Natural killer cell treated with Interleukin-12 subunit alpha and Interleukin-12 subunit beta and Interleukin-15 and Interleukin-18, amount 100 ng/mL, for 72 hours (primary cell): ENCODE measurements around the gene LHX8. TPM values are rescaled to one million over a fixed set of nuclear protein-coding genes. Genes with fewer than 3 reads are reported as not detected.

ENCODE experiments used
- ATAC-seq, 2 donors: fragments of 150-1000 bp; cut with Tn5 transposase in 1 of 2; sonication (Bioruptor Pico), chemical (Tn5 transposase) in 1 of 2; 2 replicates each; pipeline ENCODE4 v1.10.0; 2021
- DNase-seq: peaks from one replicate; pipeline ENCODE4 v3.0.0; 2022; ENCODE audit warnings: low spot score
- H3K27ac Mint-ChIP-seq, 2 donors: 1 replicate in 1 of 2; 2 replicates in 1 of 2; pipeline ENCODE4 v1.8.0; 2022; ENCODE audit warnings: mixed read lengths in 2 of 2, mild to moderate bottlenecking in 1 of 2, moderate library complexity in 1 of 2
- H3K27me3 Mint-ChIP-seq, 2 donors: 1 replicate in 1 of 2; 2 replicates in 1 of 2; pipeline ENCODE4 v1.8.0; 2022; ENCODE audit warnings: mixed read lengths in 2 of 2
- H3K36me3 Mint-ChIP-seq: one replicate; pipeline ENCODE4 v1.8.0; 2022; ENCODE audit warnings: mixed read lengths
- H3K4me1 Mint-ChIP-seq, 2 donors: 1 replicate in 1 of 2; 2 replicates in 1 of 2; pipeline ENCODE4 v1.8.0; 2022; ENCODE audit warnings: low read depth in 2 of 2, mixed read lengths in 2 of 2, mild to moderate bottlenecking in 1 of 2
- H3K4me3 Mint-ChIP-seq: one replicate; pipeline ENCODE4 v1.8.0; 2022; ENCODE audit warnings: mixed read lengths
- H3K9me3 Mint-ChIP-seq: 2 replicates; pipeline ENCODE4 v1.8.0; 2022; ENCODE audit warnings: mixed read lengths
- total RNA-seq, 2 donors: library from RNA; stranded (reverse); gene quantifications; one replicate each; pipeline ENCODE4 v1.2.3, GENCODE V29; 2022

Gene LHX8
- total RNA-seq, 2 donors from 2014 or later = not detected

DNA sequence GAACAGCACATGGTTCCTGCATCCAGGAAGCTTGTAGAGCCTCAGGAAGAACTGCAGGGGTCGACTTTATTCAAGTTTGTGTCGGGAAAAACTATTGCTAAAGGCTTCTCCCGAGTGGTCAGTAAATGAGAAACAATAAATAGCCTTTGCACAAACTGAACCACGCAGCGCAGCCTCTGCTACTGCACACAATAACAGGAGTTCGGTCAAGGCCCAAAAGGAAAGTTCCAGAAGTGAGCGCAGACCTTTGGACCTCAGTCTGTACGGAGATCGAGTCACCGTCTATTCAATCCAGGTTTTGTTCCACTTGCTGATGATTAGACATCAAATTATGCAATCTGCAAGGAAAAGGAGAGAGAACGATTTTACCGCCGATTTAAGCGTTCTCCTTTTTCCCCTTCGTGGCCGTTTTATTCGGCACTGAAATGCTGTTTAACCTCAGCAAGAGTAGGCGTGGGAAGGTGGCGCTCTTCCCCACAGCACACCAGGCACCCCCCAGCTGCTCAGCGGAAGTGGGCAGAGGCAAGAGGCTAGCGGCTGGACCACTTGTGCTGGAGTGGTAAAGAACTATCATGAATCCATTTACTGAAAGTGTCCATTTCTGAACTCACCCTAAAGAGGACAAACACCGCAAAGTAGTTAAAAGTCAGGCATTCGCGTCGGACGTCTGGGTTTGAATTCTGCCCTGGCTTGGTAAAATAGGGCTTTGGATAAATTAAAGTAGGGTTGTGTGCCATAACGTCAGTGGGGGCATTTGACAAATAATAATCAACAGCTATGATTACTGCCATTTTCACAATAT, 6.1 kb upstream of the LHX8 start:
- ATAC-seq (no peak), DNase-seq (no peak)
- Mint-ChIP-seq H3K27me3 (peaks cover 46 to 47% of the 10 kb centered on the region in 2 donors), H3K4me3 (no peak overlapping the region), H3K36me3 (peaks cover 30% of the 10 kb centered on the region), H3K27ac (no peak overlapping the region), H3K9me3 (peaks cover 11% of the 10 kb centered on the region), H3K4me1 (no peaks in the 10 kb centered on the region)

DNA sequence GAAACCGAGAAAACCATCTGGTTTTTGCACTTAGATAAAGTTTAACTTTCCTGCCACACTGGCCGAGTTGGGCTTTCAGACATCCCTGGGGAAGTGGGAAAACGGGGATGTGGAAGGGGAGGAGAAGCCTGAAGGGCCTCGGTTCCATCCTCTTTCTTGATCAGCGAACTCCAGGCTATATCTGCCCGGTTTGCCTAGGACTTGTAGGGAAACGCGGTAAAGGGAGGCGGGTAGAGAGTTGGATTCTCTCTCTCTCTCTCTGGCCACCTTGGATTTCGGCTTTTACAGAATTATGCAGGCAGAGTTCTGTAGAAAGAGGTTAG, 4.6 kb upstream of the LHX8 start:
- H3K27me3 Mint-ChIP-seq = peaks cover 57 to 58% of the 10 kb centered on the region in 2 donors
- ATAC-seq (no peak), DNase-seq (no peak)
- no peak overlapping the region for H3K4me3 Mint-ChIP-seq
- peaks cover 34% of the 10 kb centered on the region for H3K36me3 Mint-ChIP-seq
- H3K27ac Mint-ChIP-seq = no peak overlapping the region
- H3K4me1 Mint-ChIP-seq = no peaks in the 10 kb centered on the region
- peaks cover 11% of the 10 kb centered on the region for H3K9me3 Mint-ChIP-seq

DNA sequence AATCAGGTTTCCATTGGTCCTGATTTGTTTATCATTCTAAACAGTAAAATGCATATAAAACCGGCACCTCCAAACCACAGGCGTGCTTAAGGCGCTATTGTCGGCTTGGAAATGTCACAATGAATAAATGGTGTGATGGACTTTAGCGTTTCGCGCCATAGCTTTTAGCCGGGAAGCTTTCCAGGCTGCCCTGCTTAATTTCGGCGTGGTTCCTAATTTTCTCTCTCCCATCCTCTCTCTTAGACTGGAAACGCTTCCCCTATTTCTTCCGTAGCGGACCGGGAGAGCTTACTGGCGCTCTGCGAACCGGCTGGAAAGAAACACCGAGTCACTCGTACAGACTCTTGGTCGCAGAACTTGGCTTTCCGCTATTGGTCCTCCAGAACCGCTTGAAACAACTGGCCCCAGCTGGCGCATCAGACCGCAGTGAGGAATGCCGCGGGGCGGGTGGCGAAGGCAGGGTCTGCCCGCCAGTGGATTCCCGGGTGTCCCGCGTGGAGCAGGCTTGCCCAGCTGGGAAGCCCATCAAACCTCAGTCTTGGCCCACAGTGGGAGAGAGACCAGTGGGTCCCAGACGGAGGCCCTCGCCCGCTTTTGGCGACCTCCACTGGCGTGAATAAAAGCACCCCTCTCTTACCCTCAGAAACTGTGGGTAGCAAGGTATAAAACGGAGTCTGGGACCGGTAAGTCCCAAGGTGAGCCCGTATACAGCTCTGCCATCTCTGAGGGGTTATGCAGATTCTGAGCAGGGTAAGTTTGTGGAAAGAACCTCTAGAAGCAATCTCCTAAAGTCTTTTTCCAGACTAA, 4.0 kb upstream of the LHX8 start:
- ATAC-seq = no peak
- peaks cover 11% of the 10 kb centered on the region for H3K9me3 Mint-ChIP-seq
- peaks cover 56 to 58% of the 10 kb centered on the region in 2 donors for H3K27me3 Mint-ChIP-seq
- no peak for DNase-seq
- no peak overlapping the region for H3K27ac Mint-ChIP-seq
- no peaks in the 10 kb centered on the region for H3K4me1 Mint-ChIP-seq
- H3K4me3 Mint-ChIP-seq = no peak overlapping the region
- peaks cover 34% of the 10 kb centered on the region for H3K36me3 Mint-ChIP-seq

DNA sequence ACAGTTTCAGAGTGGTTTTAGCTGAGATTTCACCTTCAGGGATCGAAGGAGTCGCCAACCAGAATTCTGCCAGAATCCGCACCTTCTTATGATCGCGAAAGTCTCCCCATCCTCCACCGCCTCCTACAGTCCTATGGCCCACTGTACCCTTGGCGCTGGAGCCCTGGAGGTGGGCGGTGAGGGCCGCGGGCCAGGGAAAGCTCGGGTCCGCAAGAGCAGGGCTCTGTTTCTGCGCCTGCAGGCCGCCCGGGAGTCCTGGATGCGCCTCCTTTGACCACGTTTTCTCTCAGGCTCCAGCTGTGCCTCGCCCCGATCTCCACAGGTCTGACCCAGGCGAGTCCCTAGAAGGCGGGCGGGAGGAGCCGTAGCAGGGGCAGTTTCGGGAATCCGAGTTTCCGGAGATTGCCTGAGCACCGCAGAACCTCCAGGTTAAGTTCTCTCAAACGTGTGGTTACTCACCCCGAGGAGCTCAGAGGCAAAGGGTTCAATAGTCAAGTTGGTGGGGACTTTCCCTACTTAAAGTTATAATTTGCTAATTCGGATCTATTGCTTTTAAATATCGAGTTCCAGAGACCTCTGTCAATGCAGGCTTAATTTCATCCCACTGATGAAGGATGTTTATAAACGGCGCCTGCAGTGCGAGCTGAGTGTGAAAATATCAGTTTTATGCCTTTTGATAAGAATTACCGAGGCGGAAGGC, 3.2 kb upstream of the LHX8 start:
- Mint-ChIP-seq H3K4me3 (no peak overlapping the region), H3K27ac (no peak overlapping the region), H3K9me3 (peaks cover 11% of the 10 kb centered on the region), H3K4me1 (no peaks in the 10 kb centered on the region), H3K36me3 (peaks cover 34% of the 10 kb centered on the region), H3K27me3 (peaks cover 57 to 58% of the 10 kb centered on the region in 2 donors)
- DNase-seq = no peak
- ATAC-seq = no peak

DNA sequence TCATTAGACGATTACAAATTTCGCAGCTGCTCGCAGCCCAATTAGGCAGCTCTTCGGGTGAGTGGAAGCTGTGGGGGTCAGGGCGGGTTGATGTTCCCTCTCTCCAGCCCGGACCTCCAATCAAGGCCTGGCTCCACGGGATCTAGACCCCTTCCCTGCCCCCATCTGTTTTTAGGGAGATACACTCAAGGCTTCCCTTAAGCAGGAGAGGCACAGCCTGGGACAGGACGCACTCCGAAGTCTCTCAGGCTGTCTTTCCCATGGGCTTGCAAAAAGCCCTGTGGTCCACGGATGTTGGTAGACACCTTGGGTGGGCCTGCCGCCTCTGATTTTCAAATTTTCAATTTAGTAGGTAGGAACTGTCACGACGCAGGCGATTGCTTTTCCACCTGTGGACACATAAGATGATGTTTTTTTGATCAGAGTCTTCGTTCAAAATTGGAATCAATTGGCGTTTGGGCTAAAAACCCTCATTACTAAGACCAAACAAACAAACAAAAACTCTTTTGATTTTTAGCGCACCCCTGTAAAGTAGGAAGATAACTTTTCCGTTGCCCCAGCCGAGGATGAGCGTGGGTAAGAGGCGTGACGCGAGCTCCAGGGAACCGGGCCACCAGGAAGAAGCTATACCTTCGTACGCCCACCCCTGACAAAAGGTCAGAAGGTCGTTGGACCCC, 2.5 kb upstream of the LHX8 start:
- Mint-ChIP-seq H3K4me3 (no peak overlapping the region), H3K9me3 (peaks cover 11% of the 10 kb centered on the region), H3K4me1 (no peaks in the 10 kb centered on the region), H3K27me3 (peaks cover 58% of the 10 kb centered on the region in 2 donors), H3K36me3 (peaks cover 34% of the 10 kb centered on the region), H3K27ac (no peak overlapping the region)
- DNase-seq (no peak), ATAC-seq (no peak)

DNA sequence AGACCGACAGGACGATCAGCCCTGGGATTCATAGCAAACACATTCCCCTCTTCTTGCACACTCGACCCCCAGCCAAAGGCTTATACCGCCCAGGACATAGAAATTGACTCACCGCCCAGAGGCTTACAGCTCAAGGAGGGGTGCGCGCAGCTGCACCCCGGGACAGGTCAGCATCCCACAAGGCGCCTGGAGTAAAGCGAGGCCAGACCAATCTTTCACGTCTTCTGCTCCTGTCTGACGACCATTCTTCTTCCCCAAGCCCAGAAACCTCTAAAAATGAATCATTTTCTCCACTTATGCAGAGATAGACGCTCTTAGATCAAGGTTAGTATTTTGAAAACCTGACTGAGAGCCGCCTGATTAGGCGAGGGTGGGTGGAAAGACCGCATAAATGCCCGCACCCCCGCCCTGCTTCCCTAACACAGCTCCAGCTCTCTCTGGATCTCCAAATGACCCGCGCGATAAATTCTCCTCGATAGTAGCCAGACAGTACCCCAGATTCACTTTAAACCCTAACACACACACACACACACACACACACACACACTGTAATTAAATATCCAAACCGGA, 1.9 kb upstream of the LHX8 start:
- H3K27ac Mint-ChIP-seq = no peak overlapping the region
- peaks cover 54 to 55% of the 10 kb centered on the region in 2 donors for H3K27me3 Mint-ChIP-seq
- no peaks in the 10 kb centered on the region for H3K4me1 Mint-ChIP-seq
- H3K9me3 Mint-ChIP-seq = peaks cover 9% of the 10 kb centered on the region
- H3K4me3 Mint-ChIP-seq = no peak overlapping the region
- ATAC-seq = no peak
- no peak for DNase-seq
- peaks cover 33% of the 10 kb centered on the region for H3K36me3 Mint-ChIP-seq

DNA sequence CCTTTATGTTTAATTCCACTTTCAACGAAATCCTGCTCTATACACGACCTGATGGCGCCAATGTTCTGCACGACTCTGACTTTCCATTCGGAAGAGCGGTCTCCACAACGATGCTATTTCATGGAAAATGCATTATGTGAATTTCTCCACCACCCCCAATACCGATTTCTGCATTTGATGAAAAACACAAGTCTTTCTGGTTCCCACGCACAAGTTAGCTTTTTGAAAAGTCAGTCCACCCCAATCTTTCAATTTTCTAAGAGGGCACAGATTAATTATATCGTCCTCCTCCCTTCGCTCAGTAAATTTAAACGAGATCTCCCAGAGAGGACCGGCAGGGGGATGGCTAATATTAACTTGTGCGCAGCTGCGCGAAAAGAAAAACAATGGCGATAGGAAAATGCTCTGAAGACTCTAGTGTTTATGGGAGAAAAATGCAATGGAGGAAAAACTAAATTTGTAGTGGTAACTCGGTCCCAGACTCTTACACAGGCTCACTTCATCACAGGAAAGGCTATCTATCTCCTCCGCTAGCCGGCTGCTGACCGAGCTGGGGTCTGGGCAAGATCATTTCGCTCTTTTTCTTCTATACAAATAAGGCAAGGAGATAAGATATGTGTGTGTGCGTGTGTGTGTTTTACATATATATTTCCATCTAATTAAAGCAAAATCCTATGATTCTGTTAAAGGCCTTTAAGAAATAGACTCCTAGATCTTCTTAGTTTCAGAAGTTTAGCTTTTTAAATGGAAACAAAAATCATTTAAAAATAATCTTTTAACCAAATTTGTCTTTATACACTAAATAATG, 1.2 kb upstream of the LHX8 start:
- Mint-ChIP-seq H3K27me3 (peaks cover 54 to 55% of the 10 kb centered on the region in 2 donors), H3K9me3 (peaks cover 9% of the 10 kb centered on the region), H3K4me1 (no peaks in the 10 kb centered on the region), H3K27ac (no peak overlapping the region), H3K36me3 (peaks cover 26% of the 10 kb centered on the region), H3K4me3 (no peak overlapping the region)
- DNase-seq (no peak), ATAC-seq (no peak)

DNA sequence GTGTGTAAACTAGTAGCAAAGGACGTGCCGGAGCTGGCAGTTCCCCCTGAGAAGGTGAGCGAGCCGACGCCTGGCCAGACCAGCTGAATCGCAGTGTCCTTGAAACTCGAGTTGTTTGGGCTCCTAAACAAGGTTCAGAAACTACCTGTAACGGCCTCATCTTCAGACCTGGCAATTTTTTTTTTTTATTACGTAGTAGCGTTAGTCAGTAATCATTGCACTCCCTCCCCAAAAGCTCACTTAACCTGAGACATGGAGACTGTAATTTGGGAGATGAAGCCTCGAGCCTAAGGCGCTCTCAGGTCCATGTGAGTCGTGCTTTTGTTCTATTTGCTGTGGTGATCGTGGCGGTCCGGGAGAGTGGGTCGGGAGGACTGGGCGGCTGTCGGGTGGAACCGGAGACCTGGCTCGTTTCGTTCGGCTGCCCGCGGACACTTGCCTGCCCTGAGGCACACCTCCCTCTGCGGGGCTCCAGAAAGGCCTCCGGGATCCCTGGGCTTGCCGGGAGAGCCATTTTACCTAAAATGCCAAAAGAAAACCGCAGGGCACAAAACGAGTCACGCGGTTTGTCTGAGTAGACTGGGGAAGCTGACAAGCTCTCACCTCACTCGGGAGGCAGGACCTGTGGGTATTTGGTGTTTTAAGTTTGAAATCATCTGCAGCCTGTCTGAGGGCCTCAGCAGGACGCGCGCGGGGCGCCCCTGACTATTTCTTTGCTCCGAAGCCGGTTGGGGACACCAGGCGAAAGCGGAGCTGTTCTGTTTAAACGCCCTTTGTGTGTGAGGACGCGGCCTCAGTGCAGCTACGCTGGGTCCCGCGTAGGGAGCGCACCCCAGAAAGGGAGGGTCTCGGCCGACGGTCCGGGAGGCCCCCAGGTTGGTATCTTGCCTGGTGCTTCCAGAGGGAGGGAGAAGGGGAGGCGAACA, 722 bp downstream of the LHX8 start:
- H3K27me3 Mint-ChIP-seq = peaks cover 45 to 48% of the 10 kb centered on the region in 2 donors
- H3K9me3 Mint-ChIP-seq = peaks cover 6% of the 10 kb centered on the region
- peaks cover 21% of the 10 kb centered on the region for H3K36me3 Mint-ChIP-seq
- no peak overlapping the region for H3K4me3 Mint-ChIP-seq
- ATAC-seq (peak in 1 of 2 donors; percentile 9), DNase-seq (no peak)
- H3K4me1 Mint-ChIP-seq = no peaks in the 10 kb centered on the region
- no peak overlapping the region for H3K27ac Mint-ChIP-seq

DNA sequence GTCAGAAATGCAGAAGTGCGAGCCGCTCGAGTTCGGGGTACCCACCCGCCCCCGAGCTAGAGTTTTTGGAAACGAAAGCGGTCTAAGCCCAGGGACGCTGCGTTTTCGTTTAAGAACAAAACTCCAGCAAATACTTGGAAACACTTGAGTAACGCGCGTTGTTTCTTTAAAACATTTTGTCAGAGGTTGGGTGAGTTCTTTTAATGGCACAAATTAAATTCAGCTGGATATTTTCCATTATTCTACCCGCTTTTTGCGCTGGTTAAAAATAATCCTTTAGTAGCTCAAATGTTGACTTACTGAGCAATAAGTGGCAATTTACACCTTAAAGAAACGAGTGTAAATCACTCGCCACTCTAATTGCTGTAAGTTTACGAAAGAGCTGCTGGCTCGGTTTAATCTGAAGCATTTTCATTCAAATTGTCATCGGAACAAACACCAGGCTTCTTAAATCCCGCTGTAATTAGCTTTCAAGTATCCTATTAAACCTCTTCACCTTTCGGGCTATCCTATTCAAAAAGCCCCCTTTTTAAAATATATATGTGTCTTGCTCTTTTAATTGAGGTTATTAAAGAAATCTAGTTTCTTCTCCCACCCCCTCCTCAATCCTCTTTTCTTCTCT, 1.5 kb downstream of the LHX8 start:
- Mint-ChIP-seq H3K36me3 (peaks cover 21% of the 10 kb centered on the region), H3K4me1 (no peaks in the 10 kb centered on the region), H3K27ac (no peak overlapping the region), H3K4me3 (no peak overlapping the region), H3K27me3 (peaks cover 45 to 48% of the 10 kb centered on the region in 2 donors), H3K9me3 (peaks cover 6% of the 10 kb centered on the region)
- DNase-seq (no peak), ATAC-seq (no peak)

DNA sequence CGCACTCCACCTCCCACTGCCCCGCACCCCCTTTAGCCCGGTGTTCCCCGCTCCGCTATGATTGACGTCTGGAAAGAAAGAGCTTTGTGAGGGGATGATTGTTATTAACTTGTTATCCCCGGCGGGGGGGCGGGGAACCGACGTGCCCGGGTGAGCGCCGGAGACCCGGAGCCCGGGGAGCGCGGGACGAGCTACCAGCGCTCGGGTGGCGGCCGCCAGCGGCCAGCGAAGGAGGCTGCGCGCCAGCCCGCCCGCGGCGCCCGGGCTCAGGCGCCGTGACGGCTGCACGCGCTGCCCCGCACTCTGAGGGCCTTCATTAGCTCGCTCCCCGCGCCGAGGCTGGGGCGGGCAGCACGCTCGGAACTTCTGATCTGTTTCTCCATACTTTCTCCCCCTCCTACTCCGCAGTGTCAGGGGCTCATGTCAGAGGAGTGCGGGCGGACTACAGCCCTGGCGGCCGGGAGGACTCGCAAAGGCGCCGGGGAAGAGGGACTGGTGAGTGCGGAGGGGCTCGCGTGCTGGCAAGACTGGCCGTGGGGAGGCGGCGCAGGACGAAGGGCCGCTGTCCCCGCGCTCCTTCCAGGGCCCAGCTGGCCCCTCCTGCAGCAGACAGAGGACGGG, 2.1 kb downstream of the LHX8 start:
- DNase-seq = no peak
- Mint-ChIP-seq H3K27ac (no peak overlapping the region), H3K4me1 (no peaks in the 10 kb centered on the region), H3K9me3 (peaks cover 6% of the 10 kb centered on the region), H3K36me3 (peaks cover 18% of the 10 kb centered on the region), H3K4me3 (no peak overlapping the region), H3K27me3 (peaks cover 41 to 45% of the 10 kb centered on the region in 2 donors)
- no peak for ATAC-seq

DNA sequence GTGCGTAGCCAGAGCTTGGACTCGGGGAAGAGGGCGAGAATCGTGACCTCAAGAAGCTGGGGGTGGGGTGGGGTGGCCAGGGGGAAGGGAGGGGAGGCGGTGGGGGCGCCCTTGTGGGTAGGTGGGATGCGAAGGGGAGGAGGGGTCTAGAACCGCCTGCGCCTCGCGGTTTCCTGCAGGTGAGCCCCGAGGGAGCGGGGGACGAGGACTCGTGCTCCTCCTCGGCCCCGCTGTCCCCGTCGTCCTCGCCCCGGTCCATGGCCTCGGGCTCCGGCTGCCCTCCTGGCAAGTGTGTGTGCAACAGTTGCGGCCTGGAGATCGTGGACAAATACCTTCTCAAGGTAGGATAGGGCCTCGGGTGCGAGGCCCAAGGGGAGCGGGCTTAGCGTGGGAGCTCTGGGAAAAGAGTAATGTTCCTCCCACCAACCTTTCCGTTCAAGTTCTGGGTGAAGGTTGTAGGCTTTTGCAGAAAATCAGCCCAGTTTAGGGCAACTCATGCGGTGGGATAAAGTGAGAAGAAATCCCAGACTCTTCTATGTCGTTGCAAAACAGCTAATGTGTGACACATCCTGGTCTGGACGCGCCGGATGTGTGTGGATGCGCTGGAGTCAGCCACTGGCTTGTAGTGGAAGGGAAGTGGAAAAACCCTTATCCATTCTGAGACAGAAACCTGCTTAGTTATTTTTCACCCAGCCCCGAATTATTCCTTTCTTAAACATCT, 2.9 kb downstream of the LHX8 start:
- H3K9me3 Mint-ChIP-seq = peaks cover 6% of the 10 kb centered on the region
- H3K27ac Mint-ChIP-seq = no peak overlapping the region
- ATAC-seq (no peak), DNase-seq (no peak)
- H3K4me1 Mint-ChIP-seq = no peaks in the 10 kb centered on the region
- no peak overlapping the region for H3K4me3 Mint-ChIP-seq
- peaks cover 34 to 38% of the 10 kb centered on the region in 2 donors for H3K27me3 Mint-ChIP-seq
- peaks cover 15% of the 10 kb centered on the region for H3K36me3 Mint-ChIP-seq
